CD4-positive, alpha-beta T cell treated with Interleukin-15 for 1 hour (primary cell): ENCODE results near the gene MLC1.

Experiments used
- DNase-seq: peaks from one replicate; pipeline ENCODE4 v3.0.0-alpha.2; 2020

The MLC1 gene

GRCh38 chr22:50057278-50058060 is 27.8 kb downstream of the MLC1 start:
- no peak for DNase-seq

GRCh38 chr22:50056214-50056972 is 28.8 kb downstream of the MLC1 start:
- no peak for DNase-seq

DNA sequence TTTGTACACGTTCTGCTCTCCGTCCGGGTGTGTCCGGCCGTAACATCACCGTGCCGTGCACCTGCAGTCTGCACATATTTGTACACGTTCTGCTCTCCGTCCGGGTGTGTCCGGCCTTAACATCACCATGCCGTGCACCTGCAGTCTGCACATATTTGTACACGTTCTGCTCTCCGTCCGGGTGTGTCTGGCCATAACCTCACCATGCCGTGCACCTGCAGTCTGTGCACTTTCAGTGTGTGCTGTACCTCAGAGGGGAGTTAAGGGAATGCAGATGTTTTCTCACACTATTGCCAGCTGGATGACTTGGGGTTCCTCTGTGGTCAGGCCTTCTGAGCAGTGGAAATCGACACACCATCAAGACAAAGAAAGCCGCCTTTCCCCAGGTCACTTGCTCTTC is 31.4 kb downstream of the MLC1 start:
- DNase-seq = no peak

- DNase-seq = no peak
Measured at GRCh38 chr22:50051930-50052329, 33.3 kb downstream of the MLC1 start.

- DNase-seq = no peak
Measured at GRCh38 chr22:50049299-50050195, 35.7 kb downstream of the MLC1 start.

GRCh38 chr22:50048836-50049235 is 36.4 kb downstream of the MLC1 start:
- DNase-seq = no peak

GRCh38 chr22:50048061-50048765 is 37.0 kb downstream of the MLC1 start:
- no peak for DNase-seq

DNA sequence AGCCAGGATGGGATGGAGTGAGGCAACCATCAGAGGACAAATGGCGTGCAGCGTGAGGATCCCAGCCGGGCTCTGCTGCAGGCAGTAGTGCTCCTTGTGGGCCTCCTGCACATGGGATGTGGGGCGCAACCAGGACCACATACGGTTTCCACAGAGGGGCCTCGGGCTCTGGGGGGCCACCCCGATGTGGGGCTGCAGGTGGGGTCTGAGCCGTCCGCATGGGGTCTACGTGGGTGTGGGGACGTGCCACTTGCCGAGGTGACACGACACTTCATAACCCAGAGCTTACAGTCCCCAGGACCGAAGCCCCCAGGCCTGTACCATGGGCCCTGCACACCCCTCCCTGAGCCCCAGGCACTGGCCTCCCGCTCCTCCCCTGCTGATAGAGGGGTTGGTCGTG is 37.9 kb downstream of the MLC1 start:
- no peak for DNase-seq

GRCh38 chr22:50046481-50047245 is 38.6 kb downstream of the MLC1 start:
- DNase-seq = no peak

DNA sequence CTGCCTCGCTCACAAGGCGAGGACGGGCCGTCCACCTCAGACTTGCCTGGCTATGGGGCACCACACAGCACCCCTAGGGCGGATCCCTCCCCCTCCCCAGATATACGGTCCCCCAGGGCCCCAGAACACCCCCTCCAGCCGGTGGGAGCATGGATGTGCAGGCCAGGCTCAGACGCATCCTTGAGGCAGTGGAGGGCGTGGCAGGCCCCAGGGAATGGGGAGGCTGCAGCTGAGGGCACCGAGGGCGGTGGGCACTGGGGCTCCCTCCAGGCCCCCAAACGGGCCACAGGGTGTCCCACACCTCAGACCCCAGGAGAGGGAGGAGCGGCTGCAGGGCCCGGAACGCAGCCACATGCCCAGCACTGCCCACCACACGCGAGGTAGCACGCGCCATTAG is 39.2 kb downstream of the MLC1 start:
- DNase-seq = no peak

GRCh38 chr22:50045211-50046018 is 39.8 kb downstream of the MLC1 start:
- DNase-seq = no peak

GRCh38 chr22:50044485-50045118 is 40.6 kb downstream of the MLC1 start:
- no peak for DNase-seq

DNA sequence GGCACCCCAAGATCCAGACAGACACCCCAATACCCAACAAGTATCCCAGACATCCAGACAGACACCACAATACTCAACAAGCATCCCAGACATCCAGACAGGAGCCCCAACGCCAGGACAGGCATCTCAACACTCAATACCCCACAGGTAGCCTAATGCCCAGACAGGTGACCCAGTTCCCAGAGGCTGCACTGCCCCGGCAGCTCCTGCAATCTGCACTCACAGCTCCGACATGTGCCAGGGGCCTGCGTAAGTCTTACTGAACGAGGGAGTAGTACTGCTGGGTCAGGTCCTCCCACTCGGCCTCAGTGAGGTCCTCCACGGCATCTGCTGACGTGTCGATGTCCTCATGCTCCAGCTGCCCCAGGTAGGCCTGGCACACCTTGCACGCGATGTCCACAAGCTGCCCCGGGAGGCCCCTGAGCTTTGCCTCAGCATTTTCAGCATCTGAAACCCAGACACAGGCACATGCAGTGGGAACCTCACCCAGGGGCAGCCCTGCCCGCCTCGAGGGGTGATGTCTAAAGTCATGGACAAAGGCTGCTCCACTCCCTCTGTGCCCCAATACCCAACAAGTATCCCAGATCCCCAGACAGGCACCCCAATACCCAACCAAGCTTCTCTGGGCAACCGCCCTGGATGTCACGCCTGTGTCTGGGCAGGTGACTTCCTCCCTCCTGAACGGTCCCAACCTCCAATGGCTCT is 43.7 kb downstream of the MLC1 start:
- peak; percentile 10 for DNase-seq

DNA sequence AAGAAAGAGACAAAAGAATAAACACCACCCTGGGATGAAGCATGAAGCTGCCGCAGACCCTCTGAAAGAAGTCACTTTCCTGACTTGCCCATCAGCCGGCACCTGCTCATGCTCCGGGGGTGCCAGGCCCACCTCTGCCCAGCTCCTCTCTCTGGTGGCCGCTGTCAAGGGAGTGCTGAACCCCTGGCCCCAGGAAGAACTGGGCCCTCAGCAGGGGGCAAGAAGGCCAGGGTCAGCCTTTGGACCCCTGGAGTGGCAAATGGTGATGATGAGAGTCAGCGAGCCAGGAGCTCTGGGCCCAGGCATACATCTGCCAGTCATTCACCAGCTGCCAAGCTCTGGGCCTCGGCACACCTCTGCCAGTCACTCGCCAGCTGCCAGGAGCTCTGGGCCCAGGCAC is 44.5 kb downstream of the MLC1 start:
- DNase-seq = no peak

GRCh38 chr22:50039669-50040443 is 45.4 kb downstream of the MLC1 start:
- DNase-seq = no peak

GRCh38 chr22:50035976-50036724 is 49.1 kb downstream of the MLC1 start:
- no peak for DNase-seq

- DNase-seq = no peak
Measured at GRCh38 chr22:50035131-50035881, 49.9 kb downstream of the MLC1 start.
